Measurements from ENCODE around the gene UFC1.
"Not testable (repeated sequence)": the region's sequence is repeated elsewhere in the genome, so short reads cannot be mapped to it uniquely, and the experiment has no call there.

Gene UFC1

DNA sequence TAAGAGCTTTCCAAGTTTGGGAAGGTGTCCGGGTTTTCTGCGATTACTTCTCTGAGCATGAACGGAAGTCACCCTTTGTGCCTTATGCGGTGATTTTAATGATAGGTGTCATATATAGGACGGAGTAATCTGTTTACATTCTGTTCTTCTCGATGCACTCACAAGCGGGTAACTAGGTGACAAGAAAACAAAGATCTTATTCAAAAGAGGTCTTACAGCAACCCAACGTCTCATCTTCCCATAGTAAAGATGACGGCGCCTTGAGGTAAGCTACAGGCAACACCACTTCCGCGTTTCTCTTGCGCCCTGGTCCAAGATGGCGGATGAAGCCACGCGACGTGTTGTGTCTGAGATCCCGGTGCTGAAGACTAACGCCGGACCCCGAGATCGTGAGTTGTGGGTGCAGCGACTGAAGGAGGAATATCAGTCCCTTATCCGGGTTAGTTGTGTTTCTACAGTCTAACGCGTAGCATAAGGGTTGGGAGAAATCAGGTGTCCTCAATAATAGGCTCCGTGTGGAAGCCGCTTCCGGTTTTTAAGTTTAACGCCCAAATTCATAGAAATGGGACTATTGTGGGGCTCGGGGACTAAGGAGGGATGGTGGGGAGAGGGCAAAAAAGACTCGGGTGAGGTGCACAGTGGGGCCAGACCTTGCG lies at the start of gene UFC1:
TSS of gene UFC1 (plus strand) at position 297 of the 656 bp plus-strand sequence. CDS start at position 317, 20 bp downstream.
- peak; percentile 92 for DNase-seq
- in situ Hi-C loops (cut with MboI; ENCODE audit: low pct_unique_long_range_greater_than_20kb, low sequenced_read_pairs): no loop called here

DNA sequence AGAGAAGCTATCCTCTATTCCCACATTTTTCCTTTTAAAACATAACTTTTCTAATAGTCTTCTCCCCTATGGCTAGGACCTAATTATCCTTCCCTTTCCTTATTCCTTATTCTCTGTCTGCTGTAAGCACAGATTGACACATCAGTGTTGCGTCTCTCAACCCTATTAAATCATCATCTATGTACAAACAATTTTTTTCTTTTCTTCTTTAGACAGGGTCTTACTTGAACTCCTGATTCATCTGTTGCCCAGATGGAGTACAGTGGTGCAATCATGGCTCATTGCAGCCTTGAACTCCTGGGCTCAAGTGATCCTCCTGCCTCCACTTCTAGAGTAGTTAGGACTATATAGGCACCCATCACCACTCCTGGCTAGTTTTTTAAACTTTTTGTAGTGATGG lies 47.3 kb upstream of the UFC1 start:
- in situ Hi-C loops (cut with MboI; ENCODE audit: low pct_unique_long_range_greater_than_20kb, low sequenced_read_pairs): no loop called here
- no peak for DNase-seq

DNA sequence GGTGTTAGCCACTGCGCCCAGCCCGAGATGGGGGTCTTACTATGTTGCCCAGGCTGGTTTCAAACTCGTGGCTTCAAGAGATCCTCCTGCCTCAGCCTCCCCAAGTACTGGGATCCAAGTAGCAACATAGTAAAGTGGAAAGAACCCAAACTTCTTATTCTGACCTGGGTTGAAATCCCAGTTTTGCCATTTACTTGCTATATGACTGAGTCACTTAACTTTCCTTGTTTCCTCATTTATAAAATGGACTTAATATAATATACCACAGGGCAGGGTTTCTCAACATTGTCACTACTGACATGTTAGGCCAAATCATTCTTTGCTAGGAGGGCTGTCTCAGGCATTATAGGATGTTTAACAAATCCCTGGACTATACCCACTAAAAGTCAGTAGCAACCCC lies 42.7 kb upstream of the UFC1 start:
- no peak for DNase-seq
- in situ Hi-C loops (cut with MboI; ENCODE audit: low pct_unique_long_range_greater_than_20kb, low sequenced_read_pairs): no loop called here

DNA sequence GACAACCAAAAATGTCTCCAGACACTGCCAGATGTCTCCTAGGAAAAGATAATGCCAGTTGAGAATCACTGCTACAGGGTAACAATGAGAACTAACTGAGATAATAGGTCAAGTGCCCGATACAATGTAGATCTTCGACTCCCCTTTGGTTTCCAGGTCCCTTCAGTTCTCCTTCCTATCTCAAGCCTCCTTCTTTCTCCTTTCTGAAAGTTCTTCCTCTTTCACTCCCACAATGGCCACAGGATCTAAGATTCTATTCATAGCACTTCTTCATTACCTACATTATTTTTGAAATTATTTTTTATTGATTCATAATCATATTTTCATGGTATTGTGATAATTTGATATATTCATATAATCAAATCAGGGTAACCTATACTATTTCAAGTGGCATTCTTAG lies 42.3 kb upstream of the UFC1 start:
- in situ Hi-C loops (cut with MboI; ENCODE audit: low pct_unique_long_range_greater_than_20kb, low sequenced_read_pairs): no loop called here
- DNase-seq: peak; percentile 45

DNA sequence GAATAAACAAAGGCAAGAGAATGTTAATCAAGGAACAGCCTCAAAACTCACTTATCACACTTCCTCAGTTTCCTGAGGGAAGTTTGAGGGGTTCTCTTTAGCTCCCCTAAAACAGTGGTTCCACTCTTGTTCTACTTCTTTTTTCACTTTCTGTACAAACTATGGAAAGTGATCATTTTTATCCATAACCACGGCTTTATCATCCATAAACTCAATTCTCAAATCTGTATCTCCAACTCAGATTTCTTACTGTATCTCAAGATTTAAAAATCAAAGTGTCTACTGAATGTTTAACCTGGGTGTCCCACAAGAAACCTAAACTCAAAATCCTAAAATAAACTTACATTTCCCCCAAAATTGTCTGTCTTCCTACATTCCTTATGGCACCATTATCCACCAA lies 39.9 kb upstream of the UFC1 start:
- no peak for DNase-seq
- in situ Hi-C loops (cut with MboI; ENCODE audit: low pct_unique_long_range_greater_than_20kb, low sequenced_read_pairs): no loop called here

DNA sequence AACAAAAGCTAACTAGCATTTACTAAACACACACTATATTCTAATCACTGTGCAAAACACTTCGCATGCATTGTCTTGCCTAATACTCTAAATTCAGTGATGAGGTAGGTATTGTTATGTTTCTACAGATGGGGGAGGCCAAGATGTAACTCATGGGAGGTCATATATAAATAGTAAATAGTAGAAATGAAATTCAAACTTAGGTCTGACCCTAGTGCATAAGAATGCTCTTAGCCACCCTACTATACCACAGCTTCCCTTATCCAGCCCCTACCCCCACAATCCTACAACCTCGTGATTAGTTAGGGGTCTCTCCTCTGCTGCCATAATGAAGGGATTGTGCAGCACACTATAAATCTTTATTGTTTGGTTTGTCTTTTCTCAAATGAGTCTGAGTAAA lies 39.2 kb upstream of the UFC1 start:
- in situ Hi-C loops (cut with MboI; ENCODE audit: low pct_unique_long_range_greater_than_20kb, low sequenced_read_pairs): no loop called here
- DNase-seq: no peak

DNA sequence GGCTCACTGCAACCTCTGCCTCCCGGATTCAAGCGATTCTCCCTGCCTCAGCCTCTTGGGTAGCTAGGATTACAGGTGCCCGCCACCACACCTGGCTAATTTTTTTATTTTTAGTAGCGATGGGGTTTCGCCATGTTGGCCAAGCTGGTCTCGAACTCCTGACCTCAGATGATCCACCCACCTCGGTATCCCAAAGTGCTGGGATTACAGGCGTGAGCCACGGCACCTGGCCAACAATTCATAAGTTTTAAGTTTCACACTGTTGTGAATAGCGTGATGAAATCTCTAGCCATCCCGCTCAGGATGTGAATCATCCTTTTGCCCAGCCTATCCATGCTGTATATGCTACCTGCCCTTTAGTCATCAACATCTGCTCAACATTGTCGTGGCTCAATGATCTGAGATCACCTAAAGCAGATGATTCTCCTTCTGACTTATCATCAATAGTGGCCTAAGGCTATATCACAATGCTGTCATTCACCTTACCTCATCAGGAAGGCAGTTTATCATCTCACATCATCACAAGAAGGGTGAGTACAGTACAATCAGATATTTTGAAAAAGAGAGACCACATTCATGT lies 38.6 kb upstream of the UFC1 start:
- DNase-seq: no peak
- in situ Hi-C loops (cut with MboI; ENCODE audit: low pct_unique_long_range_greater_than_20kb, low sequenced_read_pairs): no loop called here

DNA sequence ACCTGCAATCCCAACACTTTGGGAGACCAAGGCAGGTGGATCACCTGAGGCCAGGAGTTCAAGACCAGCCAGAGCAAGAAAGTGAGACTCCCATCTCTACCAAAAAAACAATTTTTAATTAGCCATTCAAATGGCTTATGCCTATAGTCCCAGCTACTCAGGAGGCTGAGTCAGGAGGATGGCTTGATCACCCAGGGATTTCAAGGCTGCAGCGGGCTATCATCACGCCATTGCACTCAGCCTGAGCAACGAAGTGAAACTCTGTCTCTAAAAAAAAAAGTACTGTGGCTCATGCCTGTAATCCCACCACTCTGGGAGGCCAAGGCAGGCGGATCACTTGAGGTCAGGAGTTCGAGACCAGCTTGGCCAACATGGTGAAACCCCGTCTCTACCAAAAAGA lies 37.8 kb upstream of the UFC1 start:
- DNase-seq; in situ Hi-C loops (cut with MboI; ENCODE audit: low pct_unique_long_range_greater_than_20kb, low sequenced_read_pairs): not testable (repeated sequence)

DNA sequence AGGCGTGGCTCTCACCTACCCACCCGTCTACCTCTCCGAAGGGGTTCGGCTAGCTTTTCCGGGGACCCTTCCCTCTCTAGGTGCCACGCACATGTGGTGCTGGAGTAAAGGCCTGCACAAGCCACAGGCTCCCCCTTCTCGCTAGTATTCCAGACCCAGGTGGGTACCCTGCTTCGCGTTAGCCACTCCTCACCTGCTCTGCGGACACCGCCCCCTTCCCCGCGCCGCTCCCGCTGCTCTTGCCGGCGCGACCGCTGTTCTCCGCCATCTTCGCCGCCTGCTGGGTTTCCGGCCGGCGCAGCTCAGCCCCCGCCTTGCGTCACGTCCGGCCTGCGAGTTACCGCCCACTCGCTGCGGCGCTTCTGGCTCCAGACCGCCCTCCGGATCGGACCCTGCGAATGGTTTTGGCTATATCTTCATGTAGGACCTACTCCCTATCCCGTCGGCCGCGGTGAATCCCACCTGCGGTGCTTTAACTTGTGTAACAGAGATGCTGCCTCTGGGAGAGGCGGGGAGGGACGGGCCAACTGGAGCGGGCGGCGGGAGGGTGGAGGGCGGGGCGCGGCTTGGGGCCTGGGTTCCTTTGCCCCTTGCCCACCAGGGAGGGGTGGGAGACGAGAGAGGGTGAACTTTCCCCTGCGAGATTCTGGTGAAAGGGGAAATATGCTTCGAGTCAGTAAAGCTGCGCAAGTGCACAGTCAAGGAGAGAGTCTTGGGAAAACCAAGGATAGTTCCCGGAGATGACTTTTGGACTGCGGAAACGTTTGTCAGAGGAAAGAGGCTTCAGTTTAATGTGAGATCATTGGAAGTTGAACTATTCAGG lies 35.8 kb upstream of the UFC1 start, which contains the start of the genes NIT1 and PFDN2:
TSS of gene NIT1 (plus strand) at position 347 of the 823 bp plus-strand sequence. CDS start at position 419, 72 bp downstream.
TSS of gene PFDN2 (minus strand) at position 279 of the 823 bp plus-strand sequence. CDS start at position 268, 11 bp downstream.
- in situ Hi-C loops (cut with MboI; ENCODE audit: low pct_unique_long_range_greater_than_20kb, low sequenced_read_pairs): no loop called here
- DNase-seq: peak; percentile 86

DNA sequence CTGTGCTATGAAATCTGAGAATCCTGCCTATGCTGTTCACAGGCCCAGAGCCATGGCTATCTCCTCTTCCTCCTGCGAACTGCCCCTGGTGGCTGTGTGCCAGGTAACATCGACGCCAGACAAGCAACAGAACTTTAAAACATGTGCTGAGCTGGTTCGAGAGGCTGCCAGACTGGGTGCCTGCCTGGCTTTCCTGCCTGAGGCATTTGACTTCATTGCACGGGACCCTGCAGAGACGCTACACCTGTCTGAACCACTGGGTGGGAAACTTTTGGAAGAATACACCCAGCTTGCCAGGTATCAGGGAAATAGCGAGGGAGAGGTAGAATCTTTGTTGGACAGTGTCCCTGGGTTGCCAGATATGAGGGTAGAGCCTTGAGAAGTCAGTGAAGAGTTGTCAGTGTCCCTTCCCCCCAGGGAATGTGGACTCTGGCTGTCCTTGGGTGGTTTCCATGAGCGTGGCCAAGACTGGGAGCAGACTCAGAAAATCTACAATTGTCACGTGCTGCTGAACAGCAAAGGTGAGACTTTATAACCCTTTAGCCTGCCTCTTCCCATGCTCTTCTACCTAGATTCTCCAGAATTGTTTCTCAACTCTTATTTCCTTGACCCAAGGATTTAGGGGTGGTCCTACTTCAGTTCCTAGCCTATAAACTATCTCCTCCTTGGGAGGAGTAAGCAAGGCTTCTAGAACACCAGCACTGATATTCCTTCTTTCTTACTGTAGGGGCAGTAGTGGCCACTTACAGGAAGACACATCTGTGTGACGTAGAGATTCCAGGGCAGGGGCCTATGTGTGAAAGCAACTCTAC lies 34.5 kb upstream of the UFC1 start:
- DNase-seq: peak; percentile 63
- in situ Hi-C loops (cut with MboI; ENCODE audit: low pct_unique_long_range_greater_than_20kb, low sequenced_read_pairs): no loop called here

DNA sequence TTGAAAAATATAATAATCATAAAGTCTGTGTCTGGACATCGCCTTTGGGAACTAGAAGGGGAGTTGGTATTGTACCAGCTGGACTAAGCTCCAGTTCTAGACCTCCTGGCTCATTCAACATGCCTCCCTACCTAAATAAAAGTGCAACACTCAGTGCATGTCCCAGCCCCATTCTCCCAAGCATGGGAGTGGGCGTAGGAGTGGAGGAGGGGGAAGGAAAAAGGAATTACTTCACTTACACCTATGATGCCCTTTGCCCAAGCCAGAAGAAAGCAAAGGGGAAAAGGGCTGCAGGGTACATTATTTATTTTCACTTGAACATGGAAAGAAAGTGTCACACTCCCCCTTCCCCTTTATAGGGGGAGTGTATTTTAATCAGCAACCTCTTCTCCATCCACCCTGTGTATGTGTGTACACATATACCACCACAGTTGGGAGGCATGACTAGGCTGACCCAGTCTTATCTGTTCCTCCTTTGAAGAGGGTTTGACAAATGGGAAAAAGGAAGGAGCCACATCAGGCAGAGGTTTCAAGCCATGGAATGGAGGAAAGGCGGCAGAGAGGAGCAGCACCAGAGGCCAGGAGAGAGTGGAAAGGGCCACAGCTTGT lies 32.6 kb upstream of the UFC1 start:
- in situ Hi-C loops (cut with MboI; ENCODE audit: low pct_unique_long_range_greater_than_20kb, low sequenced_read_pairs): no loop called here
- DNase-seq: no peak

DNA sequence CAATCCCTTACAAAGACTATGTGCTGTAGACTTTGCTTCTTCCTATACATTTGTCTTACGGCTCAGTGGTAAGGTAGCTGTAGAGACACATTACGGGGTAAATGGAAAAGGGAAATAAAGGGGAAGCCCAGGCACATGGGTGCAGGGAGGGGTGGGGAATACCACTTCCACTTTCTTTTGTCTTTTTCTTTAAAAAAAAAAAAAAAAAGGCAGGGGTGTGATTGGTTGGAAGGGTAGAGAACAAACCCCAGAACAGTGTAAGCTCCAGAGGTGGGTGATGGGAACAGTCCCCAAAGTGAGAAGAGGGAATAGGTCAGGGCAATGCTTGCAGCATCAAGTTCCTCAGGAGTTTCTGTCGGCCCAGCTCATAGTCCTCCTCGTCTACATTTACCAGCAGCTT lies 31.9 kb upstream of the UFC1 start:
- in situ Hi-C loops (cut with MboI; ENCODE audit: low pct_unique_long_range_greater_than_20kb, low sequenced_read_pairs): no loop called here
- peak; percentile 69 for DNase-seq

DNA sequence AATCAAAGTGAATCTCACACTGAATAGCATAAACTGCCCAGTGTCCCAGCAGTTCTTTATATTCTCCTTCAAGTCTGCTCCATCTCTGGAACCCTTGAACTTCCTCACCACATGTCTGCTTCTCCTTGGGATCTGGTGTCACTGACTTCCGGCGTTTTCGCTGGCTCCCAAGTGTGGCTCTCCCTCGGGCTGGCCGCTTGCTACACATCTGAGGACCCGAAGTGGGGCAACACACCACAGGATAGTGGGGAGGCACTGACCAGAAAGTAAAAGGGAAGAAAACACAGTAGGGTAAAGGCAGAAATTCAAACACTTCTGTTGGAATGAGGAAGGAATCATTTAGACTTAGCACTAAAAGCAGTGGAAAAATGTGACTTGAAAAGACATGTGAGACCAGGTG lies 30.8 kb upstream of the UFC1 start:
- DNase-seq: no peak
- in situ Hi-C loops (cut with MboI; ENCODE audit: low pct_unique_long_range_greater_than_20kb, low sequenced_read_pairs): no loop called here

DNA sequence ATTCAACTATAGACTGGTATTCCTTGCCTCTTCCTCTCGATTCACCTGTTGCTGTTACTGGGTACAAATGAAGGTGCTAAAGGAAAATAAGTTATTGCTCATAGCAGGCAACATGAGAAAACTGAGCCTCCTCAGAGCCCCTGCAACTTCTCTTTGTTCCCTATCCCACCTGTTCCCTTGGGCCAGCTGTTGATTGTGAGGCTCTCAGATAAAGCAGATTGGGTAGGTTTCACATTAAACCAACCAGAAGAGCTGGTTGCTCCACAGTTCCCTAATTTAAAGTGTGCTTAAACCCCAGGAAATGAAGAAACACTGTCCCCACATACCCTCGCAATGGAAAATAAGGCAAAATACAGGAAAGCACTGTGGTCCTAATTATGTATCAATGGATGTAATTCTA lies 26.1 kb upstream of the UFC1 start:
- DNase-seq: no peak
- in situ Hi-C loops (cut with MboI; ENCODE audit: low pct_unique_long_range_greater_than_20kb, low sequenced_read_pairs): no loop called here

DNA sequence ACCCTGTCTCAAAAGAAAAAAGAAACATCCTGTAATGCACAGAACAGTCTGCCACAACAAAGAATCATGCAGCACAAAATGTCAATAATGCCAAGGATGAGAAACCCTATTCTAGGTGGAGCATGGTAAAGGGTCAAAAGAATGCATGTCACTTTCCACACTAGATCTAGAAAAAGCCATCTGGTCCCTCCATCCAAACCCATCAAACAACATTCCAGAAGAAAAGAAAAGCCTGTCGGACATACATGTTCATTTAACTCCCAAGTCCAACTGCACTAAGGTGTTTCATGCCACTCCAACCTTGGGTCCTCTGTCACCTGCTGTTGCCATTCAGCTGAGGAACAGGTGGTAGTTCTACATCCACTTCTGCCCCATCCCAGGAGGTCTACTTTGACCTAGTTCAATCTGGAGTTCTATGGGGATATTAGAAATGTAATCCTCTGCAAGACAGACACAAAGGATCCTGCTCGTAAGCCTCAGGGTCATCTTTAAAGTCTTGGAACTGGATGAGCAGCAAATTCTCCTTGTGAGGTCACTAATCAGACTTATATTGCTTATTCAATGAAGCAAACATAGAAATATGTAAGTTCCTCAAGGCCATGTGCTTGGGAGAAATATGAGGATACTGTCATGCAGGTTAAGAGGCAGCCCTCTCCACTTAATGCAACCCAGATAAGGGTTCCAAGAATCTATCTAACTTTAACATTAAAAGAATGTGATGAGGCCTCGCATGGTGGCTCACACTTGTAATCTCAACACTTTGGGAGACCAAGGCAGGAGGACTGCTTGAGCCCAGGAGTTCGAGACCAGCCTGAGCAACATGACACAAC lies 25.0 kb upstream of the UFC1 start:
- in situ Hi-C loops (cut with MboI; ENCODE audit: low pct_unique_long_range_greater_than_20kb, low sequenced_read_pairs): no loop called here

DNA sequence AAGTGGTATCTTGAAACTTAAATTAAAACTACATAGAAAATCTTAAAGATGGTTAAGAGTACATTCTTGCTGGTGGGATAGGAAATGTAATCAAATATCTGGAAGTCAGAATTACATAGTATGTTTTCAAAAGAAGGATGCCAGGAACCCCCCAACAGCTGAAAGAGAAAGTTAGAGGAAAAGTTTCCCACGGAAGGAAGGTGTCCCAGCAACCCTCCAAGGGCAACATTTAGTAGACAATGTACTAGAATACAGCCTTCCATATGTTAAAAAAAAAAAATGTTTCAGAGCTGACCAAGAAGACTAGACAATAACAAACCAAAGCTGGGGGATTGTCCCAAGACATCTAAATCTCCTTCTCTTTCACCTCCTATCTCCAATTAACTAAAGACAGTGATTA lies 23.5 kb upstream of the UFC1 start:
- no peak for DNase-seq
- in situ Hi-C loops (cut with MboI; ENCODE audit: low pct_unique_long_range_greater_than_20kb, low sequenced_read_pairs): no loop called here

More for the DNA sequence above, 25.0 kb upstream of the UFC1 start:
- no peak for DNase-seq

DNA sequence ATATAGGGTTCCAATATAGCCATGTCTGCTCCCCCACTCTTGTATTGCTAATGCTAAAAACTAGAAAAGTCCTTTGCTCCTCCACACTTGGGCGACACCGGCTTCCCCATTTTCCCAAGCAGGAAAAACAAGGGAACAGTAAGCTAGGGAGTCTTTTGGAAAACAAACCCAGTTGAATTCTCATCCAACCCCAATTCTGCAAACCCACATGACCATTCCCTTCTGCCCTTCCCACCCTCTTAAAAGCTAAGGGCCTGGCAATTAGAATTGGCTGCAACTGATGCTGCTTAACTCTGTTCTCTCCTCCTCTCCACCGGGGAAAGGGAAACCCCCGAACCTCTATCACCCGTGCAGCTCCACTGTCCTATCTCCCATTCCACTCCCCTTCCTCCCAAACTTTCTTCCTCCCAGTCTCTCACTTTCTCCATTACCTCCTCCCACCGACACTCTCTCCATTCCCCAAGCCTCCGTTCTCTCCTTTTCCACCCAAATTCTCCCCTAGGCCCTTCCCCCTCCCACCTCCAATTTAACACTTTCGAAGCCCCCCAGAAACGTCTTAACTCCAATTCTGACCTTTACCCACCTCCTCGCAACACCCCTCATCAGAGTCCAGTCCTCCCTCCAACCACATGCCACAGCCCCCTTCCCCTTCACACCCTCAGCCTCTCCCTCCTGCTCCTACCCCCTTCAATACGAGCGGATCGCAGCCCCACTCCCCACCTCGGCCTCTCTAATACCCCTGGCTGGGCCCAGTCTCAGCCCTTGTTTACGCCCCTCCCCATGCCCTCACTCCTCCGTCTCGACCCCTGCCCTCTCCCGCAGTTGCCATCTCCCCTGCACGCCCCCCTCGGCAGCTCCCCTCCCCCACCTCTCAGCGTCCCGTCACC lies 22.0 kb upstream of the UFC1 start:
- in situ Hi-C loops (cut with MboI; ENCODE audit: low pct_unique_long_range_greater_than_20kb, low sequenced_read_pairs): no loop called here
- no peak for DNase-seq

Measured in KBM-7 (cell line).